HG03103 (cell line): ENCODE measurements around the gene CHIT1.

Experiments used
- ATAC-seq: cut with Tn5 transposase; IDR thresholded peaks from one replicate; pipeline ENCODE4 v1.9.1; 2021; ENCODE audit warnings: low read depth; ENCODE audit not compliant: unreplicated experiment

Gene CHIT1

DNA sequence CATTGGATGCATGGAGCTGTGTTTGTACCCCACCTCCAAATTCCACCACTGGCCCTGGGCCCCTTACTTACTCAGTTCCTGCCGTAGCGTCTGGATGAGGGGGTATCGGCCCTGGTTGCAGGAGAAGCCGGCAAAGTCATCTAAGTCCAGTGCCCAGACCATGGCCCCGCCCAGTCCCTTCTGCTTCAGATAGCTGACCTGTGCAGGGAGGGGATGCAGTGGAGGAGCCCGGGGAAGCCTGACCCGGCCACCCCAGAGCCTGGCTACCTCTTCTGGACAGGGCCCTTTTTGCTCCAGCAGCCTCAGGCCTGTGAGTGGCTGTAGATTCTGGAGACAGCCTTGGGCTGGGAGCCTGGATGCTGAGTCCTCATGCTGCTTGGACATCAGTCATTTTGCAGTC is 11.8 kb downstream of the CHIT1 start:
- no peak for ATAC-seq

DNA sequence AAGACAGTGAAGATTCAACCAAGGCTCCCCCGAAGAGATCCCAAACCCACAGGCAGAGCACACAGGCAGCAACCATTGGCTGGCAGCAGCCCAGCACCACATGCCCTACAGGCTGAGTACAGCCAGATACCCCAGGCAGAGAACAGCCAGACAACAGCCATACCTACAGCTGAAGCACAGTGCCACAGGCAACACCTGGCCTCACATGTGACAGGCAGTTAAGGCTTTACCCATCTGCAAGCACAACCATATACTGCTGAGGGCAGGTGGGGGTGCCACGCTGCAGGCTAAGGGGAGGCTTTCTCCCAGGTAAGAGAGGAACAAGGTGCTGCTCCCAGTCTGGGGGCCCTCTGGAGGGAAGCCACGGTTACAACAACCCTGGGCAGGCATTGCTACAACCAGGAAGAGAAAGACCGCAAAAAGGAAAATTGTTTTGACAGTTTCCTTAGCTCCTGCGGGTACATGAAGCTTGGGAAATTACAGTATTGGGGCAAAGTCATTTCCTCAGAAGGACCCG is 12.3 kb downstream of the CHIT1 start:
- no peak for ATAC-seq

DNA sequence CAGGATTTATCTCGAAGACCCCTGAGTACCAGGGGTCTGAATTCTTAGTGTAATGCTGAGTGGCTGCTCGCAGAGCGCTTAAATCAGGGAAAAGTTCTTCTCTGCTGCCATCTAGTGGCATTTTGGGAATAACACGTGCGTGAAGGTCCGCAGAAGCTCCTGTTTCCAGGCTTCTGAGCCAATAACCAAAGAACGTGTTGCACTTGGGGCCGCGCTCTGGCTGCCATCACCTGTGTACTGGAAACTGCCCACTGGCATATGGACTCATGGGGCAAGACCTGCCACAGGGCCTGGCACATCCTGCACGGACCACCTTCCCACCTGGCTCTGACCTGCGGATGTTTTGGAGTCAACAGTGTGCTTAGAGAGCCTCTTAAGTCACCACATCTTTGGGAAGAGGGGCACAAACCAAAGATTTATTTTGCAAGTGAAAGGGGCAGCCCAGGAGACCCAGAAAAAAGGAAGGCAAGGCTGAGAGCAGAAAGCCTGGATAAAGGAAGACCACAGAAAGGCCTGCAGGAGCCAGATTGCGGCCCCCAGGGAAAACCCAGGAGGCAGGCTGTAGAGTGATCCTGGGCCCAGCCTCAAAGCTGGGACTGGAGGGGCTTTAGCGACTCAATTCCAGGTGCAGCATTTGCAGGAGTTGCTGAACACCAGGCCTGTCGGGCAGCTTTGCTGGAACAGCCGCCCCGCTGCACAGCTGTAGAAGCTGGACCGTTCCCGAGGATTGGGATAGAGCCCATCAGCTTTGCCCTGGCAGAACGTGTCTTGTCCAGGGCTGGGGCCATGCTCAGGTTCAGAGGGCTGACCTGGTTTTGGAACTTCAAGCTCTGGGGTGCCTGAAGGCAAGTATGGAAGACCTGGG is 13.0 kb downstream of the CHIT1 start:
- no peak for ATAC-seq

DNA sequence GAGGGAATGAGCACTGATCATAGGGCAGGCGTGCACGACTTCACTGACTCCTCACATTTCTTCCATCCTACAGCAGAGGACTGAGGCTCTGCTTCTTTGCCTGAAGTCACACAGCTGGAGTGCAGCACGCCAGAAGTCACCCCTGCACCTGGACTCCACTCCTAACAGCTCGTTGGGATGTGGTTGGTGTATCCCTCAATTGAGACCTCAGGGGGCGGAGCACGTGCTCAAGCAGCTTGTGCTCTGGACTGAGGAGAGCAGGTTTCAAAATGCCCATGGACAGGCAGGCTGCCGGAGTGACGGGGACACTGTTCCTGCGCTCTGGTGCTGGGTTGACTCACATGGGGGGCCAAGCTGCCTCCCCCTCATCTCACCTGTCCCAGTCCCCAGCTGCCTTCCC is 13.9 kb downstream of the CHIT1 start:
- no peak for ATAC-seq

DNA sequence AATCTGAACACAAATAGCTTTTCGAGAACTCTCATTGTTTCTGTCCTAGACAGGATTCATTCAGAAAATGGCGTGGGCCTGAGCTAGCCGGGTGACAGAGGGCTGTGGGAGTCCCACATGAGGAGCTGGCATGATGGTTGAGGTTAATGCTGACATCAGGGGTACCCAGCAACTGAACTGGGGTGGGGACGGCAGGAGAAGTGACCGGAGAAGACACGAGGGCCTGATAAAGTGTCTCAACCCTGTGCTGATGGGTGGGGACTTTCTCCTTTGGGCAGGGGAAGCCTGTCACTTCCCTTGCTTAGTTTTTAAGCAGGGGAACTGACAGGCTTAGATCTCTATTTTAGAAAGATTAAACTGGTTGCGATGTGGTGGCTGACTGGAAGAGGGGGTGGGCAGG is 14.6 kb downstream of the CHIT1 start:
- no peak for ATAC-seq

DNA sequence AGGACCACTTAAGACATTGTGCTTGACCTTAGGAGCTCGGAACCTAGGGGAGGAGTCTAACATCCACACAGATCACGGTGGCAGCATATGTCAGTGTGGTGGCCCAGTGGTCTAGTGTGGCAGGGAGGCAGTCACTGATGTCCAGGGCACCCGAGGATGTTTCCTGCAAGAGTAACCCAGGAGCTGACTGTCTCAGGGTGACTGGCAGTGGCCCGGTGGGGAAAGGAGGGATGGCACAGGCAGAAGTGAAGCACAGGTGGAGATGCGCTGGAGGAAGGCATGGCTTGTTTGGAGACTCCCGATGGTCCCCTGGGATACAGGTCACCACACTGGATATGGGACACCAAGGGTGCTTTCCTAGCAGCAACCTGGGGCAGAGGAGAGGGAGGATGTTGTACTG is 16.3 kb downstream of the CHIT1 start:
- ATAC-seq = no peak

DNA sequence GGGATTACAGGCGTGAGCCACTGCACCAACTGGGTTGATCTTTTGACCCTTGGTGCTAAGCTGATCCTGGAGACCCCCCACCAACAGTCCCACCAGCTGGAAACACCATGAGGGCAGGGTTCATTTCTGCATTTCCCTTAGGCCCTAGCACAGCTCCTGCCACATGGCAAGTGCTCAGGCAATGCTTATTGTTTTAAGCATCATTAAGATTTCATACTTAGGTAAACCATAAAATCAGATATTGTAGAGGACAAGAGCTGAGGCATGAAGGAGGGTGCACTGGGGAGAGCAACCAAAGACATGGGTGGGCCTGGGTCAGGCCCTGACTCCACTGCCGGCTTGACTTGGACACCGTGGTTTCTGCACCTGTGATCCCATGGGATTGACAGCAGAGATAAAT is 17.7 kb downstream of the CHIT1 start:
- no peak for ATAC-seq

DNA sequence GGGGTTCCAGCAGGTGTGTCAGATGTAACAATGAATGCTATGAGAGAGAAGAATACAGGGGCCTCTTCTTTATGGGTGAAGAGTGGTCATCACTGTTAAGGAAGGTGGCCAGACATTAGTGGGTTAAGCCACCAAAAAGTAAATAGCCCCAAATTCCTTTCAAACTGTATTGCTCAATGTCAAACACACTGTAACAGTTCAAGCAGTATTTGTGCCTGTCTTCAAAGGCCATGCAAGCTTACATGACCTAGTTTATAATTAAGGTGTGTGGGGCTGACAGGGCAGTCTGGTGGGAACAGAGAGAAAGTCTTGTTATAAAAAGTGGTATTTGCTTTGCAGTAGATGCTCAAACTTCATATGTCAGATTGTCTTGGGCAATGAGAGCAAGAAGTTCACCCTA is 18.5 kb downstream of the CHIT1 start:
- ATAC-seq = no peak

DNA sequence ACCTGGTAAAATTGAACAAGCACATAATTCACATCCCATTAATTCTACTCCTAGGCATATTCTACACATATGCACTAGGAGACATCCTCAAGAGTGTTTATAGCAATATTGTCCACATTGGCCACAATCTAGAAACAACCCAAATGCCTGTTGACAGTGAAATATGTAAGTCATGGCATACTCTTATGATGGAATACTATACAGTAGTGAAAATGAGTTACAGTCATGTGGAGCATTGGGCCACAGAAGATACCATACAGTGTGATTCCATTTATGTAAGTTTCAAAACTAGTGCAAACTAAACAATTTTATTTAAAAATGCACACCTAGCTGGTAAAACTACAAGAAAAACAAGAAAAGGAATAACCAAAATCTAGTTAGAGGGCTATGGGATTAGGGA is 19.1 kb downstream of the CHIT1 start:
- ATAC-seq = no peak

DNA sequence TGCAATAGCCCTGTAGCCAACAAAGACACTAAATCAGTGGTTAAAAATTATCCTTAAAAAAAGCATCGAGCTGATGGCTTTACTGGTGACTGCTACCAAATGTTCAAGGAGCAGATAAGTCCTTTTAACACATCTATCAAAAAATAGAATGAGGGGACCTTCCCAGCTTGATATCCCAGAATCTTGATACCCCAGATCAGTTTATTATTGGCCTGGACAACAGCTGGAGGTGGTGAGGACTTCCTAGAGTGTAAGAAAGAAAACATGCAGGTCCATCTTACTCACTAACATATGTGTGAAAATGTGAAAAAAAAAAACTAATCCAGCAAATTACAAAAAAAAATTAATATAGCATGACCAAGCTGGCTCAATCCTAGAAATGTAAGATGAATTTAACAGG is 21.3 kb downstream of the CHIT1 start:
- ATAC-seq = no peak

DNA sequence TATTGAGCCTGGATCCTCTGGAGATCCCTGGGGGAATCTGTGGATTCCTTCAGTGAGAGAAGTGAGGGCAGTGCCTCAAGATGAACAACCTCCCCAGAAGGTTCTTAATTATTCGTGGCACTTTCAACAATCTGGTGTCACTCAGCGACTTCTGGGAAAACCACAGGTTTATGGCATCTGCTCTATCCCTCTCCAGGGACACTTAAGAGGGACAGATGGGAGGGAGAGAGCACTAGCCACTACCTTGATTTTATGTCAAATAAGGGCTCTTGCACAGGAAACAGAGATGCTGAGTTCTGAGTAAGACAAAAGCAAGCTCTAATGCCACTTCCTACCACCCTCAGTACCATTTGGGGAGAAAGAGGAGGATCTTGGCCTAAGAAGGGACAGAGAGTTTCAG is 21.7 kb downstream of the CHIT1 start:
- no peak for ATAC-seq

DNA sequence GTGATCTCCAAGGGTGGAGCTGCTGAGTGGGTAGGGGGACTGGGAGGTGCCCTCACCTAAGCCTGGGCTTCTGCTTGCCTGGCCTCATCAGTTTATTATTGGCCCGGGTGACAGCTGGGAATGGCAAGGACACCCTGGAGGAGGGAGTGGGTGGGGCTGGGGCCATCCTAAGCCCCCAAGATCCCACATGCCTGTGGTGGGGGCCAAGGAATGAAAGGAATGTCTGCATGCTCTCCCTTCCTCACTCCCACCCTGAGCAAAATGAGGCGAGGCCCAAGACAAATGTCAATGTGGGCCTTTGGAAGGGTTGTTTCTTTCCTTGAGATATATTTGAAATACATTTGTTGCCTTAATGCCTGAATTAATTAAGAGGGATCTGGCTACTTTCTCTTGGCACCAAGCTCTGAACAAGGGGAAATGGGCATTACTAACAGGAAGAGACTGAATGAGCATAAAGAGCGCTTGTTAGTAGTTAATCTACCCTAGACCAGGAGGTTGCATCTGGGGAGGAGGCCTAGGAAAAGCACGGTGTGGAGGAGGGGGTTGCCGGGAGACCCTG is 23.3 kb downstream of the CHIT1 start:
- no peak for ATAC-seq

DNA sequence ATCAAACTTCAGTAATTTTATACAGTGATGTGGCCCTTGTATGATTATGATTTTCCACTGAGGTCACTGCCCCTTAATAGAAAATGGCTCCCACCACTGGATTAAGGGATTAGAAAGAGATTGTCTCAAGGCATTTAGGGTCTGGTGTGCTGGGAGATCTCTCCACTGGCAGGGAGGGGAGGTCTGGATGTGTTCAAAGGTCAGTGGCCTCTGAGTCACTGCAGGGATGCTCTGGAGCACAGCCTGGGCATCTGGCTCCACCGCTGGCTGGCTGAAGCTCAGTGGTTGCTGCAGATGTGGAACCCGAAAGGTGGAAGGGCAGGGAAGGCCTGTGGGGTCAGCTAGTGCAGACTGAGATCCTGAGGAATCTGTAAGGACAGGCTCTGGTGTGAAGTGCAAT is 24.7 kb downstream of the CHIT1 start:
- ATAC-seq = no peak

DNA sequence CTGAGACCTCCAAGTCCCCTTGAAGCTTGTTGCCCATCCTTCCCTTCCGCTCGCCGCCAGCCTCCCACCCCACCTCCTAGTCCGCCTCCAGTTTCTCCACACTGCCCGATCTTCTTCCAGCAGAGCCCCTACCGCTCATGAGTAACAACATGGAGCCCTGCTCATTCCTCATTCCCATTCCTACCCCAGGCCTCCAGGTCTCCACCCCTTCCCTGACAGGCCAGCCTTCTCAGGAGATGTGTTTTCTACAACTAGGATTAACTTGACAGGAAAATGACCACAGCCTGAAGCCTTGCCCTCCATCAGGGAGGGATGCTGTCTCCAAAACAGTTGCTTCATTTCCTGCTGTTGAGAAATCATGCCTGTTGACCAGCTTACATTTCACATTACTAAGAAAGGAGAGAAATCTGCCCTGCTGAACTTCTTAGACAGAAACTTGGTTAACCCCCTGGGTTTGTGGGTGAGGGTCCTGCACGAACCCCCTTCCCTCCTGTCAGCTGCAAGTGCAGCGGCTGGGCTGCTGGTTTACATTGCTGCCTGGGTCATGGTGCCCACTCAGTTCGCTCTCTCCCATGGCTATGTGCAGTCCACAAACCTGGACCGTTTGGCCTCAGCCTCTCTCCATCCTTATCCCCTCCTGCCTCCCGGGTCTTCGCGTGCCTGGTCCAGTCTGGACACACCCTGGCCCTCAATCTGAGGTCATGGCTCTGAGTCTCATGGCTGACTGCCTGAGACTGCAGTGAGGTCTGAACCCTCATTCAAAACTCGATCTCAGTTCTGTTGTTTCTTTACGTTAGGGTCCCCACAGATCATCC is 26.8 kb downstream of the CHIT1 start:
- ATAC-seq = no peak

DNA sequence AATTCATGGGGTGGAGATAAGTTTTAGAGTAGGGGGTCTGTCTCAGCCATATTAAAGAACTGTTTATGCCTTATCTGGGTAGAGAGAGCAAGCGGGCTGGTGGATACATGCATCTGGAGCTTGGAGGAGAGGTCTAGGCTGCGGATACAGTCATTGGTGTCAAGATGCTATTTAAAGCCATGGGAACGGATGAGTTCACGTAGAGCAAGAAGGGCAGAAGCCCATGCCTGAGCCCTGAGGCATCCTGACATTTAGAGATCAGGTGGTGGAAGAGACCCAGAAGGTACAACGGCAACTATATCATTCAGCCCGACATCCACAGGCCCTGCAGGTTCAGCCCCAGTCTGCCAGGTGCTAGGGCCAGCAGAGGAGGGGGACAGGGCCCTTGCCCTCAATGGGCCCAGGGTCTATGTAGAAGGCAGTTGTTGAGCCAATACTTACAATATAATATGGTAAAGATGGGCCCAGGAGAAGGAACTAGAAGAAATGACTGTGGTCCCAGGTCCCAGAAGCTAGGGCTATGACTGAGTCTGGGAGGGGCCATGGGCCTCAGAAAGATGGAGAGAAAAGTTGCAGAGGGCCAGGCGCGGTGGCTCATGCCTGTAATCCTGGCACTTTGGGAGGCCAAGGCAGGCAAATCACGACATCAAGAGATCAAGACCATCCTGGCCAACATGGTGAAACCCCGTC is 27.8 kb downstream of the CHIT1 start:
- no peak for ATAC-seq

DNA sequence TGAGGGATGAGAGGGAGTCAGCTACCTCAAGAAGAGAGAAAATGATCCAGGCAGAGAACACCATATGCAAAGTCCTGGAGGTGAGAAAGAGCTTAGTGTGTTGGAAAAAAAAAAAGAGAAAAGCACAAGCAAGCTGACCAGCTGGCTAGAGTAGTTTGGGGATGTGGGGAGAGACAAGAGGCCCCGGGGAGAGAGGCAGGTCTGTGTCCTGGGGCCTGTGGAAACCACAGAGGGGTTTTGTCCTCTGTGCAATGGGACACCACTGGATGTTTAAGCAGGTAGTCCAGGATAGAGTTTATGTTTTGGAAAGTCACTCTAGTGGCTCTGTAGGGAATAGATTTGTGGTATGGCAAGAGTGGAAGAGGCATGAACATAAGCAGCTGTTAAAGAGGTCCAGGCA is 28.6 kb downstream of the CHIT1 start:
- no peak for ATAC-seq

DNA sequence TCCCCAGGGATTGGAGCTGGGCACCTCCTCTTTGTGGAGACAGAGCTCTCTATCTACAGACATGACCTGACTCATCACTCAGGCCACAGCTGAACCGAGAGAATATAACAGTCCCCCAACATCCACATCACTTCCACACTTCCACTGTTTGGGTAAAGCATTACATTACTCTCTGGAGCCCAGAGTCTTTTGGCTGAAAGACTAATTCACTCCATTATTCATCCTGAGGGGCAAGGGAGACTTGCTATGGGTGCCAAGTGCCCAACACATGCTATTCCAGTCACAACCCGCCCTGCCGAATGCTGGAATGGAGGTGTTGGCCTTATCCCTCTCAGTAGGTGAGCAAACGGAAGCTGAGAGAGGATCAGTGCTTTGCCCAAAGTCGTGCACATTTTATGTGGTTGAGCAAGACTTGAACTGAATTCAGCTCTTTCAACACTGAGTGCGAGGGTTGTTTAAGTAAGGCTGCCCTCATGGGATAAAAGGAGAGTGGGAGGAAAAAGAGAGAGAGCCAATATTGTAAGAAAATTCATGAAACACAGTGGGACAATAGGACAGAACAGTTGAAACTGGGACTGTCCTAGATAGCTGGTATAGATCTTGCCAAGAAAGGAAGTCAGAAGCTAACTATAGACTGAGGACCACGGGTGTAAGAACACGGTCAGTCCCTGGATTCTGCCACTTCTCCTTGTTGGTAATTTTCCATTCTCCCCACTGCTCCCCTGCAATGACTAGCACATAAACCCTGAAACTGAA is 29.5 kb downstream of the CHIT1 start:
- no peak for ATAC-seq

DNA sequence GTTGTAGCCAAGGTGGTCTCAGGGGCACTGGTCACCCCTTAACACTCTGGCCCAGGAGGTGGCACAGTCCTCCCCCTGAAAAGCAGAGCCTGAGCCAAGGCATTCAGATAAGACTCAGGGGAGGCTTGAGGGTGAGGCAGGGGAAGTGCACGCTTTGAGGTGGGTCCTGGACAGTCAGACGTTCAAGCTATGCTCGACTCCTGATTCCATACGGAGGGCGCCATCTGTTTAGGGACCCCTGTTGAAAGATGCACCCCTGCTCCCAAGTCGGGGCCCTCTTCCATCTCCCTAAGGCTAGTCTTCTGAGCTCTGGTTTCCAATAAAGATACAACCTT is 30.0 kb downstream of the CHIT1 start:
- ATAC-seq = no peak

DNA sequence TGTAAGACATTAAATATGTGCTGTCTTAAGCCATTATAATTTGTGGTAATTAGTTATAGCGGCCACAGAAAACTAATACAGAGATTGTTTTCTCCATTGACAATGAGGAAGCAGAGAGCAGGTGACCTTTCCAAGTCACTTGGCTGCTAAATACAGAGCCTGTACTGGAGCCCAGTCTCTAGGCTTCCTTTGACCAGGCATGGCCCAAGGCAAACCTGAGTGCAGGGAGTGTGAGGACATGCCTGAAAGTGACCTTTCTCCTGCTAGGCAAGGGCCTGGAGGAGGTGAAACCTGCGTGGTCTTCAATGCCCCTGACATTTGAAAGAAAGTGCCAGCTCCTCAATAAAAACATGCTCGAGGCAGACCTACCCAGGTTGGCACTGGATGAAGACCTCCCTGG is 30.5 kb downstream of the CHIT1 start:
- ATAC-seq = no peak

DNA sequence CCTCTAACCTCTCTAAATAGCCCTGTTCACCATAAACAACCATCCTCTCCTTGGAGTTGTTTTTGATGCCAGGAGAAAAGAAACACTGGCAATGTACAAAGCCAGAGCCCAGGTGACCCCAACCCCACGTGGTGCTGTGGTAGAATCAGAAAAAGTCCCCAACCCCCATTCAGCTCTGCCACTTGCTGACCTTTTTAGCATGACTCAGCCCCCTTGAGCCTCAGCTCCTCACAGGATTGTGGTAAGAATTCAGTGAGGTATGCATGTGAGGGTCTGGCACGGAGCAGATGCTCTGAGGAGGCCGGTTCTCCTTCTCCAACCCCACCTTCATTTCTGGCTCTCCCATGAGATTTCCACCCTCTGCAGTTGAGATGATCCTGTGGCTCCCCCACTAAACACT is 31.8 kb downstream of the CHIT1 start:
- ATAC-seq = no peak
